MCF 10A (cell line): Measurements from ENCODE around the gene KAZALD1. TPM values are rescaled to one million over a fixed set of nuclear protein-coding genes. Genes with fewer than 3 reads are reported as not detected.

Source experiments
- BruUV-seq: library from RNA; stranded (reverse); fragments of 400-500 nt; replicated peaks from 2 replicates; lab custom pipeline; 2021; lab: Mats Ljungman, UMichigan
- CTCF ChIA-PET: fragments of 300-600 bp; sonication (Branson Sonifier 250); formaldehyde crosslinking; extraction: SDS; loops from one replicate; lab custom pipeline; 2021; ENCODE audit warnings: antibody characterized with exemption, inconsistent platforms; lab: Yijun Ruan, JAX
- POLR2A ChIA-PET: fragments of 300-600, 350-650 bp; sonication (Branson Sonifier 250); formaldehyde crosslinking; extraction: SDS; loops from one replicate; lab custom pipeline; 2020; ENCODE audit warnings: antibody characterized with exemption, inconsistent platforms; lab: Yijun Ruan, JAX
- DNase-seq: peaks from one replicate; pipeline ENCODE4 v3.0.0-alpha.2; 2018; ENCODE audit not compliant: unreplicated experiment
- H3K27ac Mint-ChIP-seq: one replicate; pipeline ENCODE4 v1.8.0; 2022; ENCODE audit warnings: mild to moderate bottlenecking, low read depth, mixed read lengths; ENCODE audit not compliant: unreplicated experiment
- H3K27me3 Mint-ChIP-seq: one replicate; pipeline ENCODE4 v1.8.0; 2022; ENCODE audit warnings: mixed read lengths; ENCODE audit not compliant: insufficient read depth, unreplicated experiment
- H3K36me3 Mint-ChIP-seq: one replicate; pipeline ENCODE4 v1.8.0; 2022; ENCODE audit warnings: mild to moderate bottlenecking, moderate library complexity, mixed read lengths; ENCODE audit not compliant: insufficient read depth, unreplicated experiment
- H3K4me1 Mint-ChIP-seq: one replicate; pipeline ENCODE4 v1.8.0; 2022; ENCODE audit warnings: mixed read lengths; ENCODE audit not compliant: insufficient read depth, unreplicated experiment
- H3K4me3 Mint-ChIP-seq: one replicate; pipeline ENCODE4 v1.8.0; 2022; ENCODE audit warnings: mild to moderate bottlenecking, moderate library complexity, mixed read lengths; ENCODE audit not compliant: unreplicated experiment
- H3K9me3 Mint-ChIP-seq: one replicate; pipeline ENCODE4 v1.8.0; 2022; ENCODE audit warnings: mixed read lengths; ENCODE audit not compliant: unreplicated experiment
- CTCF ChIP-seq: fragments of 200-600 bp; IDR thresholded peaks from one replicate; pipeline ENCODE4 v1.8.0; 2022; ENCODE audit warnings: antibody characterized with exemption, mild to moderate bottlenecking; ENCODE audit not compliant: unreplicated experiment
- intact Hi-C: fragments of 100-400 bp; cut with micrococcal nuclease; formaldehyde crosslinking; loops from 2 replicates; pipeline ENCODE4 v1.14.1; 2022
- total RNA-seq: library from RNA; stranded (reverse); gene quantifications from 2 replicates; pipeline ENCODE4 v1.2.3, GENCODE V29; 2022

KAZALD1 gene
- total RNA-seq, 1 experiment from 2014 or later: 2.4 TPM

GRCh38 chr10:101030496-101031127, 31.2 kb upstream of the KAZALD1 start:
- intact Hi-C loops: loop anchor here (5.0 kb wide), 1 partner anchor 37 kb away; no protein-coding TSS in a partner anchor
- BruUV-seq: no TSS peak
- DNase-seq: no peak
- H3K36me3 Mint-ChIP-seq: peaks cover 7% of the 10 kb centered on the region
- peaks cover 31% of the 10 kb centered on the region for H3K4me1 Mint-ChIP-seq
- H3K4me3 Mint-ChIP-seq: peak overlapping the region; percentile 93
- ChIA-PET CTCF (interaction anchor here (0.6 to 4.0 kb wide), 11 partner anchors 11 to 748 kb away, joined by 3 to 32 read pairs (median 5); no protein-coding TSS in a partner anchor), POLR2A (interaction anchor here (0.6 to 4.4 kb wide), 15 partner anchors 9 to 1421 kb away, joined by 3 to 82 read pairs (median 4); partner anchors contain the start of genes KAZALD1 and LZTS2)
- peak overlapping the region; percentile 94 for H3K27ac Mint-ChIP-seq
- H3K27me3 Mint-ChIP-seq: no peaks in the 10 kb centered on the region
- H3K9me3 Mint-ChIP-seq: no peaks in the 10 kb centered on the region
- no peak for TF ChIP-seq CTCF

- peak; percentile 89 for DNase-seq
- no TSS peak for BruUV-seq
- Mint-ChIP-seq H3K9me3 (no peaks in the 10 kb centered on the region), H3K27me3 (no peaks in the 10 kb centered on the region), H3K4me3 (peak within 1 kb of the TSS; percentile 93), H3K36me3 (peaks cover 7% of the 10 kb centered on the region), H3K4me1 (peaks cover 31% of the 10 kb centered on the region), H3K27ac (peak within 1 kb of the TSS; percentile 94)
- CTCF ChIA-PET: interaction anchor here (0.6 to 4.0 kb wide), 13 partner anchors 10 to 749 kb away, joined by 3 to 32 read pairs (median 5); no protein-coding TSS in a partner anchor
- TF ChIP-seq CTCF: no peak
- intact Hi-C loops: loop anchor here (5.0 kb wide), 1 partner anchor 36 kb away; no protein-coding TSS in a partner anchor
- POLR2A ChIA-PET: interaction anchor here (0.5 to 4.4 kb wide), 21 partner anchors 10 to 1421 kb away, joined by 3 to 82 read pairs (median 4); partner anchors contain the start of genes KAZALD1, LZTS2, MRPL43 and SCD
These were observed 30.5 kb upstream of the KAZALD1 start, which contains the start of the genes PDZD7 and SFXN3 for GRCh38 chr10:101031128-101031795. TSS of gene PDZD7 (minus strand) at chr10:101031129. CDS start at chr10:101030219, 910 bp downstream. TSS of gene SFXN3 (plus strand) at chr10:101031234. CDS start at chr10:101034695, 3,461 bp downstream.

- no peak for TF ChIP-seq CTCF
- ChIA-PET POLR2A (interaction anchor here (0.5 to 4.4 kb wide), 14 partner anchors 10 to 1258 kb away, joined by 3 to 82 read pairs (median 6); partner anchors contain the start of genes KAZALD1, LZTS2, MRPL43 and SCD), CTCF (interaction anchor here (0.7 to 4.0 kb wide), 11 partner anchors 10 to 111 kb away, joined by 3 to 32 read pairs (median 6); no protein-coding TSS in a partner anchor)
- Mint-ChIP-seq H3K4me1 (peaks cover 31% of the 10 kb centered on the region), H3K4me3 (peak overlapping the region; percentile 93), H3K36me3 (peaks cover 9% of the 10 kb centered on the region), H3K27me3 (no peaks in the 10 kb centered on the region), H3K9me3 (no peaks in the 10 kb centered on the region), H3K27ac (peak overlapping the region; percentile 94)
- no peak for DNase-seq
- intact Hi-C loops: loop anchor here (5.0 kb wide), 1 partner anchor 35 kb away; no protein-coding TSS in a partner anchor
- BruUV-seq: no TSS peak
These were observed 29.8 kb upstream of the KAZALD1 start for GRCh38 chr10:101031796-101032636.
